Measurements from ENCODE around the gene HEPACAM.

The HEPACAM gene

GRCh38 chr11:124919898-124920297 is 15.9 kb downstream of the HEPACAM start:
- TF ChIP-seq TAF1 (IDR thresholded peaks at IDR 0.05; ENCODE audit: borderline replicate concordance, low read depth, low read length) (no peak), POLR2AphosphoS5 (IDR thresholded peaks at IDR 0.05; ENCODE audit: low read depth, low read length) (no peak), POLR2A (IDR thresholded peaks at IDR 0.05; ENCODE audit: low read depth, low read length) (no peak)
- DNase-seq (ENCODE audit: insufficient read length) = no peak
- FAIRE-seq = no peak

- no peak for DNase-seq (ENCODE audit: insufficient read length)
- no peak for FAIRE-seq
- no peak for TF ChIP-seq POLR2AphosphoS5 (IDR thresholded peaks at IDR 0.05; ENCODE audit: low read depth, low read length)
Observed at GRCh38 chr11:124918950-124919349, 16.9 kb downstream of the HEPACAM start, which contains the start of gene HEPN1. HEPN1 (plus strand) TSS chr11:124919250.

- TF ChIP-seq POLR2AphosphoS5 (IDR thresholded peaks at IDR 0.05; ENCODE audit: low read depth, low read length) (no peak), TAF1 (IDR thresholded peaks at IDR 0.05; ENCODE audit: borderline replicate concordance, low read depth, low read length) (no peak), POLR2A (IDR thresholded peaks at IDR 0.05; ENCODE audit: low read depth, low read length) (no peak)
- FAIRE-seq = no peak
- no peak for DNase-seq (ENCODE audit: insufficient read length)
Observed at GRCh38 chr11:124917115-124917637, 18.7 kb downstream of the HEPACAM start.

GRCh38 chr11:124916370-124916710 is 19.5 kb downstream of the HEPACAM start:
- DNase-seq (ENCODE audit: insufficient read length) (no peak), FAIRE-seq (no peak)
- TF ChIP-seq POLR2A (IDR thresholded peaks at IDR 0.05; ENCODE audit: low read depth, low read length) = no peak
- no peak for TF ChIP-seq POLR2AphosphoS5 (IDR thresholded peaks at IDR 0.05; ENCODE audit: low read depth, low read length)
- TF ChIP-seq TAF1 (IDR thresholded peaks at IDR 0.05; ENCODE audit: borderline replicate concordance, low read depth, low read length) = no peak

- DNase-seq (ENCODE audit: insufficient read length) = no peak
- FAIRE-seq = no peak
Observed at GRCh38 chr11:124915541-124916369, 20.1 kb downstream of the HEPACAM start.

GRCh38 chr11:124902616-124903015 is 33.2 kb downstream of the HEPACAM start:
- DNase-seq (ENCODE audit: insufficient read length) (no peak), FAIRE-seq (no peak)
- TF ChIP-seq POLR2A (IDR thresholded peaks at IDR 0.05; ENCODE audit: low read depth, low read length) (no peak), TAF1 (IDR thresholded peaks at IDR 0.05; ENCODE audit: borderline replicate concordance, low read depth, low read length) (no peak), POLR2AphosphoS5 (IDR thresholded peaks at IDR 0.05; ENCODE audit: low read depth, low read length) (no peak)

More at GRCh38 chr11:124915541-124916369, 20.1 kb downstream of the HEPACAM start:
- TF ChIP-seq POLR2AphosphoS5 (IDR thresholded peaks at IDR 0.05; ENCODE audit: low read depth, low read length) (no peak), TAF1 (IDR thresholded peaks at IDR 0.05; ENCODE audit: borderline replicate concordance, low read depth, low read length) (no peak), POLR2A (IDR thresholded peaks at IDR 0.05; ENCODE audit: low read depth, low read length) (no peak)

GRCh38 chr11:124900464-124900863 is 35.4 kb downstream of the HEPACAM start:
- FAIRE-seq (no peak), DNase-seq (ENCODE audit: insufficient read length) (no peak)
- no peak for TF ChIP-seq POLR2A (IDR thresholded peaks at IDR 0.05; ENCODE audit: low read depth, low read length)
- no peak for TF ChIP-seq TAF1 (IDR thresholded peaks at IDR 0.05; ENCODE audit: borderline replicate concordance, low read depth, low read length)
- no peak for TF ChIP-seq POLR2AphosphoS5 (IDR thresholded peaks at IDR 0.05; ENCODE audit: low read depth, low read length)

GRCh38 chr11:124899383-124900145 is 36.3 kb downstream of the HEPACAM start:
- DNase-seq (ENCODE audit: insufficient read length) = no peak
- no peak for TF ChIP-seq TAF1 (IDR thresholded peaks at IDR 0.05; ENCODE audit: borderline replicate concordance, low read depth, low read length)
- no peak for TF ChIP-seq POLR2A (IDR thresholded peaks at IDR 0.05; ENCODE audit: low read depth, low read length)
- TF ChIP-seq POLR2AphosphoS5 (IDR thresholded peaks at IDR 0.05; ENCODE audit: low read depth, low read length) = no peak
- no peak for FAIRE-seq

- TF ChIP-seq POLR2A (IDR thresholded peaks at IDR 0.05; ENCODE audit: low read depth, low read length) (no peak), TAF1 (IDR thresholded peaks at IDR 0.05; ENCODE audit: borderline replicate concordance, low read depth, low read length) (no peak), POLR2AphosphoS5 (IDR thresholded peaks at IDR 0.05; ENCODE audit: low read depth, low read length) (no peak)
- FAIRE-seq (no peak), DNase-seq (ENCODE audit: insufficient read length) (no peak)
Observed at GRCh38 chr11:124898711-124899110, 37.1 kb downstream of the HEPACAM start.

GRCh38 chr11:124898263-124898680 is 37.6 kb downstream of the HEPACAM start:
- TF ChIP-seq TAF1 (IDR thresholded peaks at IDR 0.05; ENCODE audit: borderline replicate concordance, low read depth, low read length) (no peak), POLR2A (IDR thresholded peaks at IDR 0.05; ENCODE audit: low read depth, low read length) (no peak), POLR2AphosphoS5 (IDR thresholded peaks at IDR 0.05; ENCODE audit: low read depth, low read length) (no peak)
- no peak for FAIRE-seq
- no peak for DNase-seq (ENCODE audit: insufficient read length)

- DNase-seq (ENCODE audit: insufficient read length) = no peak
- no peak for FAIRE-seq
- no peak for TF ChIP-seq POLR2A (IDR thresholded peaks at IDR 0.05; ENCODE audit: low read depth, low read length)
- TF ChIP-seq TAF1 (IDR thresholded peaks at IDR 0.05; ENCODE audit: borderline replicate concordance, low read depth, low read length) = no peak
Observed at GRCh38 chr11:124897674-124898262, 38.1 kb downstream of the HEPACAM start, which contains the start of gene ROBO4. ROBO4 (minus strand) TSS chr11:124897865; CDS start chr11:124897795, 70 bp downstream.

Data from GM12892 (cell line).